Activated CD8-positive, alpha-beta memory T cell treated with anti-CD3 and anti-CD28 coated beads for 48 hours (primary cell): Measurements from ENCODE around the gene SLC35D2.

ENCODE experiments used
- DNase-seq, 3 experiments: peaks; one replicate each; pipeline ENCODE4 v3.0.0-alpha.2; 2020; ENCODE audit warnings: low read depth in 2 of 3, low spot score in 2 of 3

The SLC35D2 gene

GRCh38 chr9:96383165-96383942 lies at the start of gene SLC35D2:
TSS of gene SLC35D2 (minus strand) at chr9:96383711. CDS start at chr9:96383634, 77 bp downstream.
- no peak for DNase-seq

DNA sequence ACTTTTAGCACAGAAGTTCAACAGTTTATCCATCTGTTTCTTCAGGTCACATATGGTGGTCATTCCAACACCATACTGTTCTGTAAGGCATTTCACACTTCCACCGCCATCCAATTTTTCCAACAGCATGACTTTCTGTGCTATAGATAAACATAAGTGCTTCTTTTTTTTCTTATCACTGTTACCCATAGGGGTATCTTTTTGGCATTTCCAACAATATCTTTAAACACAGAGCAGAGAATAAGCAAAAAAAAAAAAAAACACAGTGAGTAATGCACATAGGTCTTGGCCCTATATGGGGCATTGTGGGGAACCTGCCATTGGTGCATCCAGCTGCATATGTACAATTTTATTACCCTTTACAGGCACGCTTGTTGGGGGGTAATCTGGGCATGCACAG lies 46.9 kb upstream of the SLC35D2 start:
- DNase-seq = no peak

DNA sequence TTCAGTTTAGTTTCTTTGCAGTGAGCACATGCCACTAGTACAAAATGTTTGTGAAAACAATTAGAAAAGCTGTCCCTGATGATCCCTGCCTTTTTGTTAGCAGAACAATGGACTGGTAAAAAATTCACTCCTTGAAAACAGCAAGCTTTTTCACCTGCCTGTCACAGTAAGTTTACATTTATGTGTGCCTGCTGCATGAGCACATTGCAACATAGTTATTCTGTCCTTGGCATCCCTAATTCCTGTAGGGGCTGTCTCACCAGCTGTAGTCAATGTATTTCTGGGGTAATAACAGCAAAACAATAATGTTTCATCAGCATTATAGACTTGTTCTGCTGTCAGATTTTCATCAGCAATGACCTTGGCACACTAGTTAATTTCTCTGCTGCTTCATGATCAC lies 46.2 kb upstream of the SLC35D2 start:
- no peak for DNase-seq

- no peak for DNase-seq
These were observed 42.1 kb upstream of the SLC35D2 start for GRCh38 chr9:96425500-96426169.

- DNase-seq = no peak
These were observed 40.5 kb upstream of the SLC35D2 start for GRCh38 chr9:96423985-96424336.

DNA sequence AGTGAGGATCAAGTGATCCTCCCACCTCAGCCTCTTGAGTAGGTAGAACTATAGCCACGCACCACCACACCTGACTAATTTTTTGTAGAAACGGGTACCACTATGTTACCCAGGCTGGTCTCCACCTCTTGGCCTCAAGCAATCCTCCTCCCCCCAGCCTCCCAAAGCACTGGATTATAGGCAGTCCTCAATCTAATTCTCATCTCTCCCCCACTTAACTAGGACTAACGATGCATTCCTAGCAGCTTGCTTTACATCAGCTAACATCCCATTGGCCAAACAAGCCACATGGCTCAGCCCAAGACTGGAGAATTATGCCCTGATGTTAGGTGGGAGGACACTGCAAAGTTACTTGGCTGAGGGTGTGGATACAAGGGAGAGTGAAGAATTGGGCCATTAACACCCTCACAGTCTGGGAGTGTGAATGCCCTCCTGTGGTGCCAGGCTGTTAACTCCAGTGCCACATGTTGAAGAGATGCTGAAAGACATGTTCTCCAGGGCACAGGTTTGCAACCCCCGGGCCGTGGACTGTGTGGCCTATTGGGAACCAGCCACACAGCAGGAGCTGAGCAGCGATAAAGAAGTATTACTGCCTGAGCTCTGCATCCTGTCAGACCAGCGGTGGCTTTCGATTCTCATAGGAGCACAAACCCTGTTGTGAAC lies 39.9 kb upstream of the SLC35D2 start:
- no peak for DNase-seq

- no peak for DNase-seq
These were observed 37.1 kb upstream of the SLC35D2 start for GRCh38 chr9:96420468-96421219.

DNA sequence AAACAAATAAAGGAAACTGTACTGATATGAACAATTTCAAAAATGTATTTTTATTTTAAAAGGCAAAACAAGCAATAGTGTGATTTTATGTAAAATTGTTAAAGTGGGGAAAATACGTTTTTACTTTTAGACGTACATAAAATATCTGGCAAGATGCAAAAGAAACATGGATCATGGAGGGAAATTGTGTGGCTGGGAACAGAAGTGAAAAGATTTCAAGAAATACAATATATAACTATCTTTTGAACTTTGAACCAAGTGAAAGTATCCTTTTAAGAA lies 36.1 kb upstream of the SLC35D2 start:
- no peak for DNase-seq

- DNase-seq = peak in 2 of 3 experiments; percentile 39 to 54
These were observed 35.6 kb upstream of the SLC35D2 start for GRCh38 chr9:96418920-96419690.

DNA sequence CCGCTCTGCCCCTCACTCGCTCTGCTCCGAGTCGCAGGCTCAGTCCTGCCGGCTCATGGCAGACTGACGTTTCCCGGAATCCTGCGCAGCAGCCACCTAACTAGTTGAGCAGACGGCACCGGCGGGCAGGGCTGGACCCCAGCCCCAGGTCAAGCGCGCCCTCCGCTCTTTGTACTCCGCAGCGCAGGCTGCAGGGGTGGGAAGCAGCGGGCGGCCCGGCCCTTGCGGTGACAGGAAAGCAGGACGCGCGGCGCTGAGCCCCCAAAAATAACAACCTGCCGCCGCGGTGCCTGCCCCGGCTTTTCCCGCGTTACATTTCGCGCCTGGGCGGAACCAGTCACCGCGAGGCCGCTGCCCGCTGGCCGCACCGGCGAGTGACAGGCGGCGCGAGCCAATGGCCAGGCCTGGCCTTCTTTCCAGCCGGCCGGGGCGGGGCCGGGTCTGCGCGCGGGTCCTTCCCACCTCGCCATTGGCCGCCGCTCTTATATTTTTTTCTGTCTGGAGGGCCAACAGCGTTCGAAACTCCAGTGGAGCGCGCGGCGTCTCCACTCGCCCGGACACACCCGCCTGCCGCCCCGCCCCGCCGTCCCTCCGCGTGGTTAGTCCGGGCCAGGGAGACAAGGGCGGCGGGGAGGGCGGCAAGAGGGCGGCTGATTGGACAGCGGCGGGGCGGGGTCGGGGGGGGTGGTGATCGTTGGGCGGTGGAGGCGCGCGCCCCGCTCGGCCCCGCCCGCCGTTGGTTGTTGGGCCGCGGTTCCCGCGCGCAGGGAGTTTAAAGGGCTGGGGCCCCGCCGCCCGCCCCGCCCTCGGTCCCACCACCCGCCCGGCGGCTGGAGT lies 34.8 kb upstream of the SLC35D2 start, which contains the start of gene ZNF367:
ZNF367 (minus strand) TSS at position 288 of the 837 bp plus-strand sequence. CDS start 338 bp downstream, outside the sequence.
- peak; percentile 79 to 93 (median 82) for DNase-seq

- DNase-seq = peak in 2 of 3 experiments; percentile 20 to 34
These were observed 34.2 kb upstream of the SLC35D2 start for GRCh38 chr9:96417661-96418082.

DNA sequence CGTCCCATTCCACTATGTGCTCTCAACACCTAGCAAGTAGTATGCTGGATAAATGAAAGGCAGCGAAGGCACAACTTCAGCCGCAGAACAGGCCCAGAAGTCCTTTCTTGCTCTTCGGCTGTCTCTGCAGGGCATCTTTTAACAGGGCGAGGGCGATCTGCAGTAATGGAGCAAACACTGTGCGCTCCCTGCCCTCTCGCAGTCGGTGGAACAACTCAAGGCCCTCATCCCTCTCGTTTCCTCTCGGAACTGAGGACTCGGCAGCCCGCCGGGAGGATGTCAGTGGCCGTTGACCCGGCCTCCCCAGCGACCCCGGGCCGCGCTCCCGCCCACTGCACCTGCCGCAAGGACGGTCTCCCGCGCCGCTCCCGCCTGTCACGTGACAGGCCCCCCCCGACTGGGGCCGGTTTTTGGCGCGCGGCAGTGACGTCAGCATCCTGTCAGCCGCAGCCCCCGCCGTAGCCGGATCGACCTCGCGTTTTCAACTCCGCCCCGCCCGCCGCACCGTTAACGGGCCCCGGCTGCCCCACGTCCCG lies 33.6 kb upstream of the SLC35D2 start:
- DNase-seq = peak; percentile 81 to 91 (median 81)

DNA sequence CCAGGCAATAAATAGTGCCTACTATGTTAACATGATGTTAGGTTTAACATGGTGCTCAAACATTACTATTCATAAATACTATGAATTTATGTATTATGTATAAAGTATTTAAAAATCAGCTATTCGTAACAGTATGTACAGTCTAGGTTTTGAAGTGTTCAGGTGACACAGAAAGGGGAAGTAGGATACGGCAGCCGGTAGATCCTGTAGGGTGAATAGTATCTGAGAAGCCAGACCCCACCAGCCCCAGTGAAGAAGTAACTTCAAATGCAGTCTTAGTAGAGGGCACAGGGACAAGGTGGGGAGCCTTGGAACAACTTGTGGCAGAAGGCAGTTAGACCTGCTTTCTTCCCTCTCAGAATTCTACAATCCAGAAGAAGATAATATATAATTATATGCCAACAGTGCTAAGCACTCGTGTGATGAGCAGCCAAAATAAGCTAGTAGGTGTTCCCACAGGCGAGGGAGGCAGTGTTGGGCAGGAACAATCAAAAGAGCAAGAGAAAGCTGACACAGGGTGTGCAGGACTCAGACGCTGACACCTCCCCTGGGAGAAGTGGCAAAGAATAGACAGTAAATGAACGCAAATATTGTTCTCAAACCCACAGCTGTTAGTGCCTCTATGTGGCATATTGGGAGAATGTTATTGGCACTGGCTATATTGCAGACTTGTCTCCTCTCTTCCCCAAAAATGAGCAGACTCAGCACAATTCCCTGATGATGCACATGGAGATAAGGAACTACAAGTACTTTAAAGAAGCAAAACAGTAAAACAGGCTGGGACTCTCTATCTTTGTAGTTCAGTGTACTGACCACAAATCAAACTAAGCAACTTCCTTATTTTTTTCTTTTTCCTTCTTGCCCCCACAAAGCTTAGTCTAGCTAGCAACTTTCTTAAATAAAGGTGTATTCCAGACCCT lies 30.1 kb upstream of the SLC35D2 start:
- DNase-seq = no peak

DNA sequence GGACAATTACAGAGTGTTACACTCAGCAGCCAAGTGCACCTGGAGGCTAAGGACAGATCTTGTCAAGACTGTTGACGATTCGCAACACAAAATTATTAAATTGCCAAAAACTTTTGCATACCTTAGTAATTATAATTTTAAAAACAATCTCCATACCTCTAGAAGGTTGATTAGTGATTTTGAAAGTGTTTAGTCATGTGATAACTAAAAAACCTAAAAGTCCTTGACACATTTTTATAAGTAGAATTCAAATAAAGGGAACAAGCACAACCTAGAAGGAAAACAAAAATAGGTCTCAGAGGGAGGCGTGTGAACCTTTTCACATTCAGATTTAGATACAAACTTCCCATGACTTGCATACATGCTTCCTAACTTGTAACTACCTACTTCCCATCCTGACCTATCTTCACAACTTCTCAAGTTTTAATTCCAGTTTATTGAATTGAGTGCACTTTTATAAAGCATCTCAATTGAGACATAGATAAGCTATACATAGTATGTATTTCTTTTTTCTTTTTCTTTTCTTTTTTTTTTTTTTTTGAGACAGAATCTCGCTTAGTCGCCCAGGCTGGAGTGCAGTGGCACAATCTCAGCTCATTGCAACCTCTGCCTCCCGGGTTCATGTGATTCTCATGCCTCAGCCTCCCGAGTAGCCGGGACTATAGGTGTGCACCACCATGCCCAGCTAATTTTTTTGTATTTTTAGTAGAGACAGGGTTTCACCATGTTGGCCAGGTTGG lies 28.8 kb upstream of the SLC35D2 start:
- no peak for DNase-seq

DNA sequence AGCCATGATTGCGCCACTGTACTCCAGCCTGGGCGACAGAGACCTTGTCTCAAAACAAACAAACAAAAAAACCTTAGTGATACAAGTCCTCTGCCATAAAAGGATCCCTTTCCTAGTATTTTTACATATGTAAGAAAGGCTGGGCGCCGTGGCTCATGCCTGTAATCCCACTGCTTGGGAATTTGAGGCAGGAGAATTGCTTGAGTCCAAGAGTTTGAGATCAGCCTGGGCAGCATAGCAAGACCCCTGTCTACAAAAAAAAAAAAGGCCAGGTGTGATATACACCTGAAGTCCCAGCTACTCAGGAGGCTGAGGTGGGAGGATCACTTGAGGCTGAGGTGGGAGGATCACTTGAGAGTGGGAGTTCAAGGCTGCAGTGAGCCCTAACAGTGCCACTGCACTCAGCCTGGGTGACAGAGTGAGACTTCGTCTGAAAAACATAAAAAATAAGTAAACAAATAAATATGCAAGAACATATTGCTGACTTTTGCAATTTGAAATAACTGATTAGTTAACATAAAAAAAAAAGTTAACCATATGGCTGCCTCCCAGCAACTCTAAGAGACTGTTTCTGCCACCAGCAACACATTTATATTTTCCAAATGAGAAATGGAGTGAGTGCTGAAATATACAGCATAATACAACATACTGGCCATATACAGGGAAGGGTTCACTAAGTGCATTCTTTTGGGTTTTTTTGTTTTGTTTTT lies 27.8 kb upstream of the SLC35D2 start:
- DNase-seq = no peak

- no peak for DNase-seq
These were observed 25.1 kb upstream of the SLC35D2 start for GRCh38 chr9:96408409-96409280.
